Forelimb muscle (tissue), 1 donor: ENCODE data around the gene DNASE1L3. TPM values are rescaled to one million over a fixed set of nuclear protein-coding genes. Genes with fewer than 3 reads are reported as not detected.
"Not testable (repeated sequence)": the region's sequence is repeated elsewhere in the genome, so short reads cannot be mapped to it uniquely, and the experiment has no call there.

ENCODE experiments used
- DNase-seq: peaks from one replicate; pipeline ENCODE4 v3.0.0-alpha.2; 2013; ENCODE audit warnings: low read depth
- polyA plus RNA-seq: library from polyadenylated mRNA; unstranded; fragments of 120-200 nt; gene quantifications from one replicate; pipeline ENCODE4 v1.2.1, GENCODE V29; 2013; ENCODE audit not compliant: insufficient read length

Gene DNASE1L3
- polyA plus RNA-seq, 1 donor = 0.86 TPM

DNA sequence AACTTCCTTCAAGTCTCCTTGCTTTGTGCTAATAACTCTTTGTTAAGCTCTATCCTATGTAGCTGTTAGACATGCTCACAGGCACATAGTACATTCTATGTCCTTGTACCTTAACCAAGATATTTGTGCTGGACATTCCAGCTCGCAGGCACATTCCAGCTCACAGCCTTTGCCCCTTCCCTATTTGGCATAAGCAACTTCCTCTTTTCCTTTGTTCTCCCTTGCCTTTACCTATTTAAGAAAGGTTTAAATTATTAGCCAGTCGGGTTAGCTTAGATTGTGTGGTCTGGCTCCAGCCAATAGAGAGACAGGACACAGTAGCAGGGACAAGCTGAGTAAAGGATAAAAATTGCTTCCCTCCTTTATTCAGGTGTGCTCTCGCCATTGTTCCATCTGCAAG, 9.3 kb downstream of the DNASE1L3 start:
- not testable (repeated sequence) for DNase-seq

- DNase-seq = no peak
Observed at GRCh38 chr3:58200846-58201355, 9.9 kb downstream of the DNASE1L3 start.

- no peak for DNase-seq
Observed at GRCh38 chr3:58200121-58200709, 10.6 kb downstream of the DNASE1L3 start.

DNA sequence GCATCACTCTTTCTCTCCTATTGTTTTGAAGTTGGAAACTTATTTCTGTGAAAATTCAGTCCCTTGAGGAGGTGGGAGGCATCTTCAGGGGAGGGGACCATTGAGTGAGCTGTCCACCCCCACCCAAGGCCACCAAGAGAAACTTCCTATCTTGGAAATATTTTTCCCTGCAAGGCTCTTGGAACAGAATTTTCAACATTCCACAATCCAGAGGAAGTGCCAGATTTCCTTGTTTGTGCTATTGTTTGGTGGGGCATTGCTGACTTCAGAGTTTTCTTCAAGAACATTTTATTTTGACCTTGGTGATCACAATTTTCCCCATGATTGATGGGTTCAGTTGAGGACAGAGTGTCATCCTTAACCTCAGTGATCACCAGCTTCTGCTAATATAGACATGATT, 12.0 kb downstream of the DNASE1L3 start:
- DNase-seq = no peak

GRCh38 chr3:58198362-58198761, 12.4 kb downstream of the DNASE1L3 start:
- no peak for DNase-seq

GRCh38 chr3:58197588-58197987, 13.2 kb downstream of the DNASE1L3 start:
- DNase-seq = no peak

DNA sequence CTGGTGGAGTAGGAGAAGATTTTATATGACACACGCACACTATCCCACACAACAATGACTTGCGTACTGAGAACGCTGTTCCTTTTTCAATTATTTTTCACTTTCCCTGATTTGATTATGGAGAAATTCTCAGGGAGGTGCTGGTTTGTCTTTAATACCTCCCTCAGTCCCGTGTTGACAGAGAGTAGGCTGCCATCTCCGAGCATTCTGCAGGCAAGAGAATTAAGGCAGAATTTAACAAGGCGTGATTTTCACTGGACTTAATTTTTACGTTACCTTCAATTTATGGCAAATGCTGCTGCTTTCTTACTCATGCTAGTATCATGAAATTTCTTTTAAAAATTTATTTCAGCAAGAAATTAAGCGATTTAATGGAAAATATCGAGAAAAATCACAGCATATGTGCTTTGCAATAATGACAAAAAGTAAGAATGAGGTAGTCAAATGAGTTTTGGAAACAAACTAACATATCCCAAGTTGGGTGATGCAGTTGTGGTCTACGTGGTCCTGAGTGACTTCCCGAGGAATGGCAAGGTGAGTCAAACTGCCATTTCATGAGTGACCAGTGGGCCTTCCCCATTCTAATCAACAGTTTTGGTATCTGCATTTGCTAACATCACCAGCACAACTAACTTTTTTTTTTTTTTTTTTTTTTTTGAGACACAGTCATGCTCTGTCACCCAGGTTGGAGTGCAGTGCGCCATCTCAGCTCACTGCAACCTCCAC, 16.9 kb downstream of the DNASE1L3 start:
- DNase-seq = no peak

DNA sequence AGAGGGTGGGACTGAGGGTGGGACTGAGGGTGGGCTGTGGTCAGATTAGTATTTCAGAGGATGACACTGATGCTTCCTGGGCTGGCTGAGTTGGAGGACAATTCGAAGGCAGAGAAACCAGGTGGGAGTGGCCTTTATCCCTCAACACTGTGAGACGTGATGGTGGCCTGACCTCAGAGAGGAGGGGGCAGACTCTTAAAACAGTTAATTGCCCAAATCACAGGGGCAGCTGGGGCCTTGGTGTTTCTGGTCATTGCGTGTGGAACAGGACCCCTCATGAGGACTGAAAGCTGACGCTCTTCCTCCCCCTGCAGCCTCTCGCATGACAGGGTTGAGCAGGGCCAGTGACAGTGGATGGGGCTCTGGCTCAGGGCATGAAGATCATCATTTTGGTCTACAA, 18.7 kb downstream of the DNASE1L3 start:
- no peak for DNase-seq

GRCh38 chr3:58191361-58191991, 19.3 kb downstream of the DNASE1L3 start:
- no peak for DNase-seq

DNA sequence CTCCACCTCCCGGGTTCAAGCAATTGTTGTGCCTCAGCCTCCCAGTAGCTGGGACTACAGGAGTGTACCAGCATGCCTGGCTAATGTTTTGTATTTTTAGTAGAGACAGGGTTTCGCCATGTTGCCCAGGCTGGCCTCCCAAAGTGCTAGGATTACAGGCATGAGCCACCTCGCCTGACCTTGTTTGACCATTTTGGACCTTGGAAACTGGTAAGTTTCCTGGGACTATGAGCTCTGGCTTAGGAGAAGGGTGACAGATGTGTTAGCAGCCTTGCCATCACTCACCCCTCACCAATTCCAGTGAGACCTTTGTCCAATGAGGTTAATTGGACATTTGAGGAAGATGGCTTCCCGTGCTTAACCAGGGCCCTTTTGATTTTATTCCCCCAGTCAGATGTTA, 19.9 kb downstream of the DNASE1L3 start:
- DNase-seq = no peak

GRCh38 chr3:58190291-58190690, 20.5 kb downstream of the DNASE1L3 start:
- DNase-seq = no peak

DNA sequence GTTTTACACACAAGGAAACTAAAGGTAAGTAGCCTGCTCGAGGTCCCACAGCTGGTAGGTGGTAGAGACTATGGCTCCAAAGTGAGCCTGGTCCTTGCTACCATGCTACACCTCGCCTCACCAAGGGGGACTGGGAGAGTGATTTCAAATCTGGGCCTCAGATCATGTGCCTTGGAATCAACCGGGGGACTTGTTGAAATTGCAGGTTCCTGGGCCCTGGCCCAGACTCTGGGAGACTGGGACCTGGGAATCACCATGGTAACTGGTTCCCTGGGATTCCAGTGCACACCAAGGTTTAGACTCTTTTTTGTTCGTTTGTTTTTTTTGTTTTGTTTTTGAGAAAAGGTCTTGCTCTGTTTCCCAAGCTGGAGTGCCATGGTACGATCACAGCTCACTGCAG, 21.1 kb downstream of the DNASE1L3 start:
- no peak for DNase-seq

- no peak for DNase-seq
Observed at GRCh38 chr3:58188921-58189451, 21.8 kb downstream of the DNASE1L3 start.

- DNase-seq = no peak
Observed at GRCh38 chr3:58188173-58188564, 22.6 kb downstream of the DNASE1L3 start.

- no peak for DNase-seq
Observed at GRCh38 chr3:58184982-58185360, 25.8 kb downstream of the DNASE1L3 start.

DNA sequence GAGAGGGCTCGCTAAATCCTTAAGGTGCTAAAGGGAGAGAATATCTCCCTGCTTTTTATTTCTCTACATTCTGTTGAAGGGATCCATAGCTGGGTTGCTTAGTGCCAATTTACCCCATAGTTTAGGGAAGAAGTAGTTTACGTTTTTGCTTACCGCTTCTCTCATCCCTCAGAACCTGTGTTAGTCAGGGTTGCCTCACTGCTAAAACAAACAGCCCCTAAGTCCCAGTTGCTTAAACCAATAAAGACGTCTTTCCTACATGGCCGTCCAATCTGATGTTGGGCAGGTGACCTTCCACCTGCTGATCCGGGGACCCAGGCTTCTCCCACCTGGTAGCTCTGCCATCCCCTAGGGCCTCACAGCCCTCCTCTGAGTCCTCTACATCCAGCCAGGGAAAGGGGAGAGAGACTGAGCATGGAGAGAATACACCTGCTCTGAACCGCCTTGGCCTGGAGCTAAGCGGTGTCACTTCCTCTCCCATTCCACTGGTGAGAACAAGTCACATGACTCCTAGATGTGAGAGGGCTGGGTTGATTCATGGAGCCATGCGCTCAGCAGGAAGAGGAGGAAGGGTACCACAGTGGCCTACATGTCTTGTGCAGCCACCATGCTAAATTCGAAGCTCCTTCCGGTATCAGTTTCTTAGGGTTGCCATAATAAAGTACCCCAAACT, 26.3 kb downstream of the DNASE1L3 start:
- DNase-seq = no peak

DNA sequence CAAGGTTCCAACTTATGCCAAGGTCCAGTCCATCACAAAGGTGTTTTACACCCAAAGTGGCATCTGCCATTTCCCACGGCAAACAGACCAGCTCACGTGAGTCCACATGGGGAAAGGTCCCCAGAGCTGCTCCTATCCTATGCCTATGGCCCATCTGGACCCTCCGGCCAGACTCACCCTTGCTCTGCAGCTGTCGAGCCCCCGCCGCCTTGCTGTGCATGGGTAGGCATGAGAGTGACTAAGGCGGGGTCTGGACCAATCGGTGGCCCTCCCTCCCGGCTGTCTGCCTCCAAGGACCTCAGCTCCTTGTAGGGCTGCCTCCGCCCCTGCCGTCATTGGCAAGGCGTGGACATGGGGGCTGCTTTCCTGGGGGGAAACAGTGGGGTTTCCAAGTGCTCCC, 26.9 kb downstream of the DNASE1L3 start:
- DNase-seq = no peak

DNA sequence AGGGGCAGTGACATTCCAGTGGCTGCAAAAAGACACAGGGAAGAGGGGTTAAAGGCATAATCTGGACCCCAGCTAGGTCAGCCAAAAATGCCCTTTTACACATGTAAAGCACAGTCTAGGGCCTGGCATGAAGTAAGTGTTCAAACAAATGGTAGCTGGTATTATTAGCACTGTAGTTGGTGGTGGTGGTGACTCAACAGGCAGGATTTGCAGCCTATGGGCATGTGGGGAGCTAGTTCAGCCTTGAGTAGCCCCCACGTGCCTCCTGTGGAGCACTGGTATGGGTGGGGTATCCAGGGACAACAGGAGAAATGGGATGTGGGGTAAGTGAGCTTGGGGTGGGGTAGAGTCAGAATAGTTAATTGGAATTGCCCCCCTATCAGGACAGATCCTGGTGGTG, 27.6 kb downstream of the DNASE1L3 start:
- DNase-seq = no peak

- DNase-seq = no peak
Observed at GRCh38 chr3:58180940-58181587, 29.7 kb downstream of the DNASE1L3 start.

DNA sequence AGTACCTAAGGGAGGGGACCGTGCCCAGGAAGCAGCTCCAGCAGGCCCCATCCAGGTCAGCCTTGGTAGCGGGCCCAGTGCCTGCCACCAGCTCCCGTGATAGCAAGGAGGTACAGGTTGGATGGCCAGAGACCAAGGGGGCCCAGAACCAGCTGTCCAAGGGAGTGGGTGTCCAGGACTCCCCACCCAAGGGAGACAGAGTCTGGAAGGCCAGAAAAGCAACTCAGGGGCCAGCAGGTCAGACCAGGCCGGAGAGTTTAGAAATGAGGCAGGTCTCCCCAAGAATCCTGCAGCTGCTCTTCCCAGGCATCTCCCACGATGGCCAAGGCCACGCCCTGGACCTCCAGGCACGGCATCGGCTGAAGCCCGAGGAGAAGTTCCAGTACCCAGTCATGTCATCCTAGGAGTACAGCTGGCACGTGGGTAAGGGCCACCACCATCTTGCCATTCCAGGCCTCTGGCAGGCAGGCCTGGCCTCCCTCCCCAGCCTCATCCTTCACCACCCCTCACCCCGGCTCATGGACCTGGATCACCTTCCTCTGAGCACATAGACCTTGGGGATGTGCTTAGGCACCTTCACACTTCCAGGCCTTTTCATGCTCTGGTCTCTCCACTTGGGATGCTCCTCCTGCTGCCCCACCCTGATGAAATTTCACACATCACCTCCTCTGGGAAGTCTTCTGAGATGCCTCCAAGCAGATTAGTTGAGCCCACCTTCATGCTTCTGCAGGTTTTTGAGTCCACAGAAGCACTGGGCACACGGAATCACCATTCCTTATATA, 30.5 kb downstream of the DNASE1L3 start:
- no peak for DNase-seq
